IMR-90 (cell line): Measurements from ENCODE around the gene ARHGEF39.

Experiments used
- BHLHE40 ChIP-seq: fragments of 150-350 bp; IDR thresholded peaks from 2 replicates; pipeline ENCODE4 v1.6.1; 2016; ENCODE audit warnings: mild to moderate bottlenecking, low read depth, low read length
- CEBPB ChIP-seq: IDR thresholded peaks from 2 replicates; pipeline ENCODE4 v1.6.1; 2012; ENCODE audit warnings: low read depth, low read length, improper control_type of control experiment
- CTCF ChIP-seq: conservative IDR thresholded peaks from 2 replicates; pipeline ENCODE4 v1.5.1; 2012; ENCODE audit warnings: mild to moderate bottlenecking, low read depth, low read length, improper control_type of control experiment
- MXI1 ChIP-seq: IDR thresholded peaks from 2 replicates; pipeline ENCODE4 v1.6.1; 2012; ENCODE audit warnings: low read depth, mild to moderate bottlenecking, low read length, moderate library complexity, borderline replicate concordance
- POLR2A ChIP-seq: IDR thresholded peaks from 2 replicates; pipeline ENCODE4 v1.6.1; 2012; ENCODE audit warnings: mild to moderate bottlenecking, low read depth, low read length
- RAD21 ChIP-seq: IDR thresholded peaks from 2 replicates; pipeline ENCODE4 v1.6.1; 2012; ENCODE audit warnings: low read length, improper control_type of control experiment
- RCOR1 ChIP-seq: IDR thresholded peaks from 2 replicates; pipeline ENCODE4 v1.6.1; 2012; ENCODE audit warnings: mild to moderate bottlenecking, low read length, improper control_type of control experiment; ENCODE audit not compliant: insufficient replicate concordance
- RFX5 ChIP-seq: IDR thresholded peaks from 2 replicates; pipeline ENCODE4 v1.8.0; 2012; ENCODE audit warnings: low read depth, mild to moderate bottlenecking, low read length, moderate library complexity
- SMC3 ChIP-seq: fragments of 150-350 bp; IDR thresholded peaks from 2 replicates; pipeline ENCODE4 v1.6.1; 2016; ENCODE audit warnings: low read depth, mild to moderate bottlenecking, antibody characterized with exemption, low read length, moderate library complexity
- TF ChIP-seq, protein P1 (sequence below): fragments of 150-350 bp; IDR thresholded peaks from 2 replicates; pipeline ENCODE4 v1.6.1; 2016; ENCODE audit warnings: low read depth, mild to moderate bottlenecking, low read length, moderate library complexity, borderline replicate concordance
- TF ChIP-seq, protein P2 (sequence below): fragments of 150-350 bp; IDR thresholded peaks from 2 replicates; pipeline ENCODE4 v1.6.1; 2017; ENCODE audit warnings: mild to moderate bottlenecking, antibody characterized with exemption, low read length, low read depth

- TF ChIP-seq POLR2A, result no peak
- TF ChIP-seq SMC3, result no peak
- no peak for TF ChIP-seq CTCF
- TF ChIP-seq, protein P1, sequence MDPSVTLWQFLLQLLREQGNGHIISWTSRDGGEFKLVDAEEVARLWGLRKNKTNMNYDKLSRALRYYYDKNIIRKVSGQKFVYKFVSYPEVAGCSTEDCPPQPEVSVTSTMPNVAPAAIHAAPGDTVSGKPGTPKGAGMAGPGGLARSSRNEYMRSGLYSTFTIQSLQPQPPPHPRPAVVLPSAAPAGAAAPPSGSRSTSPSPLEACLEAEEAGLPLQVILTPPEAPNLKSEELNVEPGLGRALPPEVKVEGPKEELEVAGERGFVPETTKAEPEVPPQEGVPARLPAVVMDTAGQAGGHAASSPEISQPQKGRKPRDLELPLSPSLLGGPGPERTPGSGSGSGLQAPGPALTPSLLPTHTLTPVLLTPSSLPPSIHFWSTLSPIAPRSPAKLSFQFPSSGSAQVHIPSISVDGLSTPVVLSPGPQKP, result no peak
- no peak for TF ChIP-seq BHLHE40
- TF ChIP-seq, protein P2, sequence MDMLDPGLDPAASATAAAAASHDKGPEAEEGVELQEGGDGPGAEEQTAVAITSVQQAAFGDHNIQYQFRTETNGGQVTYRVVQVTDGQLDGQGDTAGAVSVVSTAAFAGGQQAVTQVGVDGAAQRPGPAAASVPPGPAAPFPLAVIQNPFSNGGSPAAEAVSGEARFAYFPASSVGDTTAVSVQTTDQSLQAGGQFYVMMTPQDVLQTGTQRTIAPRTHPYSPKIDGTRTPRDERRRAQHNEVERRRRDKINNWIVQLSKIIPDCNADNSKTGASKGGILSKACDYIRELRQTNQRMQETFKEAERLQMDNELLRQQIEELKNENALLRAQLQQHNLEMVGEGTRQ, result no peak
- no peak for TF ChIP-seq RFX5
- no peak for TF ChIP-seq MXI1
- TF ChIP-seq RAD21, result no peak
- TF ChIP-seq CEBPB, result no peak
- TF ChIP-seq RCOR1, result peak; percentile 10
Measured at GRCh38 chr9:35681341-35682002, 16.5 kb upstream of the ARHGEF39 start.
